Measurements from ENCODE around the gene WDR77. TPM values are rescaled to one million over a fixed set of nuclear protein-coding genes. Genes with fewer than 3 reads are reported as not detected.

Gene WDR77
- 73.7 TPM for polyA plus RNA-seq (2013, experiment 1 of 2)
- 55.3 TPM for polyA plus RNA-seq (2013, experiment 2 of 2)

DNA sequence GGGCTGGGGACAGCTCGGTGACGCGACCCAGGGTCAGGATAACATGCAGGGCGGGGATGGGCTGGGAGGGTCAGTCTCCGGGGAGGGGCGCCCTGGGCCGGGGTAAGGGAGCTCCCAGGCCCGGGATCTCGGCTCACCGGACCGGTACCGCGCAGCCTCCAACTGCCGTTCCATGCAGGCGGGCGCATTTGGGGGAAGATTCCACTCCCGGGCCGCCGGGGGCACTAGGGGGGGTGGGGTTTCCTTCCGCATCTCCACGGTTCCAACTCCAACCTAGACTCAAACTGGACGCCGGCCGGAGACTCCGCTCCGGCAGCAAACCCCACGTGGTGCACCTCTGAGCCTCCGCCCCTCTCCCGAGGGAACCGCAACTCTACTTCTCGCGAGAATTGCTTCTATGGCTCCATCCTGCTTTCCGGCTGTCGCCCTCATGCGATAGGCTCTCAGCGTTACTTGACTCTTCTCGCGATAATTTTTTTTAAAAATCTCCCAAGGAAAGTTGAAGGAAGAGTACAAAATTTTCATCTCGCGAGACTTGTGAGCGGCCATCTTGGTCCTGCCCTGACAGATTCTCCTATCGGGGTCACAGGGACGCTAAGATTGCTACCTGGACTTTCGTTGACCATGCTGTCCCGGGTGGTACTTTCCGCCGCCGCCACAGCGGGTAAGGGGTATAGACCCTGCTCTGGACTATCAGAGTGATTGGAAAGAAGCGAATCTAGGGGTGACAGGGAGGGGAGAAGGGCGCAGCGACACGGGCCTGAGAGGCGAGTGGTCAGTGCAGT, at the start of gene WDR77, which contains the start of gene ATP5PB:
TSS of gene WDR77 (minus strand) at position 339 of the 785 bp plus-strand sequence. CDS start at position 252, 87 bp downstream.
TSS of gene ATP5PB (plus strand) at position 547 of the 785 bp plus-strand sequence. CDS start at position 625, 78 bp downstream.
- Histone ChIP-seq H3K9ac (ENCODE audit: low read depth, low read length) (peak within 1 kb of the TSS; percentile 97), H3K4me1 (ENCODE audit: insufficient read depth, low read length) (peaks cover 11% of the 10 kb centered on the region)

DNA sequence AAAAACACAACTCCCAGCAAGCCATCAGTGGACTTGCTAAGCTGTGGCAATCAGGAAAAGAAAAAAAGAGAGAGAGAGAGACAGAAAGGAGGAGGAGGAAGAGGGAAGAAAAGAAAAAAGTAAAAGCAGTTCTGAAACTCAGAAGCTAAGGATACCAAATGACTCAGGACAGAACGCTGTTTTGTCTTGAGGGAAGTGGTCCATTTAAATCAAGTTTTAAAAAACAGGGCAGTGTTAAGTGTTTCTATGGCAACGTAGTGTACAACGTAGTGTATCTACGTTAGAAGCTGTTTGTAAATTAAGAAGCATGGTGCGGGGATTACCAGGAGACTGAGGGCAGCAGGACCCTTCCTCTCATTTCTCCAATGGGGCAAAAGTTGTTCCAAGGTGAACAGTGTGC, 48.5 kb upstream of the WDR77 start:
- Histone ChIP-seq H3K36me3 (ENCODE audit: insufficient read depth, low read length) (no peaks in the 10 kb centered on the region), H3K9me3 (ENCODE audit: insufficient read depth, low read depth, low read length) (no peaks in the 10 kb centered on the region), H3K27ac (ENCODE audit: low read depth, low read length) (no peak overlapping the region), H3K4me3 (ENCODE audit: low read length) (no peak overlapping the region), H3K4me1 (ENCODE audit: insufficient read depth, low read length) (no peaks in the 10 kb centered on the region), H3K9ac (ENCODE audit: low read depth, low read length) (no peak overlapping the region), H3K27me3 (ENCODE audit: insufficient read depth, low read length) (no peaks in the 10 kb centered on the region)
- 91% methylated on average over 5 of the region's 5 CpGs for WGBS

More for the DNA sequence above, at the start of gene WDR77, which contains the start of gene ATP5PB:
- Histone ChIP-seq H3K4me3 (ENCODE audit: low read length) (peak within 1 kb of the TSS; percentile 89), H3K9me3 (ENCODE audit: insufficient read depth, low read depth, low read length) (no peaks in the 10 kb centered on the region), H3K27me3 (ENCODE audit: insufficient read depth, low read length) (no peaks in the 10 kb centered on the region), H3K27ac (ENCODE audit: low read depth, low read length) (peak within 1 kb of the TSS; percentile 84), H3K36me3 (ENCODE audit: insufficient read depth, low read length) (peaks cover 58% of the 10 kb centered on the region)
- under 1% methylated on average over 51 of the region's 54 CpGs for WGBS

DNA sequence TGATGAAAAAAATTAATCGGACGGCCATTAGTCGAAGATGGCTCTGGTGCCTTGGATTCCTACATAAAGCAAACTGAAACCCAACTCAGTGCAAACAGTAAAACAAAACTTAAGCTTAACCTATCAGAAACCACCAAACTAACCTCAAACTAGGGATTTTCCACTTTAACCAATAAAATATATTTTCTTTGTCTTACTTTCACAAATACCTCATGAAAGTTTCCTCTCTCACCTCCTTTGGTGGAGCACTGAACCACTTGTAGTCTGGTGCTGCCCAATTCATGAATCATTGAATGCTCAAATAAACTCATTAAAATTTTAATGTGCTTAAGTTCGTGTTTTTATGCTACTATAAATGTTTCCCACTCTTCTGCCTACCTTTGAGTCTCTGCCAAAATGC, 47.3 kb upstream of the WDR77 start:
- 90% methylated on average over 4 of the region's 4 CpGs for whole genome bisulfite sequencing
- Histone ChIP-seq H3K27ac (ENCODE audit: low read depth, low read length) (no peak overlapping the region), H3K4me3 (ENCODE audit: low read length) (no peak overlapping the region), H3K36me3 (ENCODE audit: insufficient read depth, low read length) (no peaks in the 10 kb centered on the region), H3K9ac (ENCODE audit: low read depth, low read length) (no peak overlapping the region), H3K4me1 (ENCODE audit: insufficient read depth, low read length) (no peaks in the 10 kb centered on the region), H3K9me3 (ENCODE audit: insufficient read depth, low read depth, low read length) (no peaks in the 10 kb centered on the region), H3K27me3 (ENCODE audit: insufficient read depth, low read length) (no peaks in the 10 kb centered on the region)

DNA sequence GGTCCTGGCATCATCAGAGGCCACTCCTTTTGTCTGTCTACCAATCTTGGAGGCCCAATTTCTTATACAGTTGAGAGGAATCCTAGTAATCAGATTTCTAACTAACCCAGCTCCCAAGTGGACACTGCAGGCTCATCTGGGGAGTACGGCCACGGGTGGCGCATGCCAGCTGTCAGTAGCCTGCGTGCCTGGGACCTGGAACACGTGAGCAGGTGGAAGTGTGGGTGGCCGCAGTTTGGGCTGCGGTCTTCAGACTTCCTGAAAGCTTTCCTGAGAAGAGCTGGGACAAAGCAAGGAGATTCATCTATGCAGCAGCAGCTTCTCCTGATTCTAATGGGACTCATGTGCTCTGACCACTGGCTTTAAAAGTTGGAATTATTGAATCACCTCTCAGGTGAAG, 42.0 kb upstream of the WDR77 start:
- H3K4me3 ChIP-seq (ENCODE audit: low read length): no peak overlapping the region
- H3K27ac ChIP-seq (ENCODE audit: low read depth, low read length): no peak overlapping the region
- H3K9me3 ChIP-seq (ENCODE audit: insufficient read depth, low read depth, low read length): no peaks in the 10 kb centered on the region
- no peaks in the 10 kb centered on the region for H3K36me3 ChIP-seq (ENCODE audit: insufficient read depth, low read length)
- WGBS: 92% methylated on average over 7 of the region's 7 CpGs
- no peak overlapping the region for H3K9ac ChIP-seq (ENCODE audit: low read depth, low read length)
- H3K27me3 ChIP-seq (ENCODE audit: insufficient read depth, low read length): no peaks in the 10 kb centered on the region
- no peaks in the 10 kb centered on the region for H3K4me1 ChIP-seq (ENCODE audit: insufficient read depth, low read length)

DNA sequence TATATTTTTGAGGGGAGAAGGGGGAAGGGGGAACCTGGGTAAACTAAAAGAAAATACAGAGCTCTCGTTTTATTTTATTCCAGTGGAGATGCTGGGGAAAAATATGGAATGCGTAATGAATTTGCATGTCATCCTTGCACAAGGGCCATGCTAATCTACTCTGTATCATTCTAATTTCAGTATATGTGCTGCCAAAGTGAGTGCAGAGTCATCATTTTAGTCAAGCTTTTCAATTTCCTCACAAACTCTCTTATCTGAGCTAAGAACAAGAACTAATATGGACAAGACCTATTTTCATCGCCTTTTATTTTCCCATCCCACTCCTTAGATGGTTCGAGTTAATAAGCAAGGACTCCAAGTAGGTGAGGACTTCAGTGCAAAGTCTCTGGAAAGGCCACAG, 41.2 kb upstream of the WDR77 start:
- WGBS: 96% methylated on average over 4 of the region's 4 CpGs
- H3K9me3 ChIP-seq (ENCODE audit: insufficient read depth, low read depth, low read length): no peaks in the 10 kb centered on the region
- no peak overlapping the region for H3K27ac ChIP-seq (ENCODE audit: low read depth, low read length)
- no peaks in the 10 kb centered on the region for H3K4me1 ChIP-seq (ENCODE audit: insufficient read depth, low read length)
- no peak overlapping the region for H3K4me3 ChIP-seq (ENCODE audit: low read length)
- no peaks in the 10 kb centered on the region for H3K27me3 ChIP-seq (ENCODE audit: insufficient read depth, low read length)
- H3K36me3 ChIP-seq (ENCODE audit: insufficient read depth, low read length): no peaks in the 10 kb centered on the region
- H3K9ac ChIP-seq (ENCODE audit: low read depth, low read length): no peak overlapping the region

DNA sequence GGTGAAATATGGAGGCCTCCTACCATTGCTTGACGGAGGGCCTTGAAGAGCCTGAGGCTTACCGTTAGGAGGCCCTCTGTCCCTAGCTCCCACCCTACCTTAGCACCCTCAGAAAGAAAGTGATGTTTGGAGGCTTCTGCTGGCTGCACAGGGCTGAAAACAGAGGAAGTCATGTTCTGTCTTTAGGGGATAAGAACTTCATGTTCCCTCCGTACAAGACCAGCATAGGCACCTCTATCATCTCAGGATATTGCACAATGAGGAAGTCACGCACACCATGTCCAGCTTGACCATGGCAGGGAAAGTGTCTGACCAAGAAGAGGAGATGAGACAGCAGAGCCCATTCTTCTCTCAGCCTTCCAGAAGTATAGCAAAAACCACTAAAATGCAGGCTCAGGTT, 40.5 kb upstream of the WDR77 start:
- Histone ChIP-seq H3K4me3 (ENCODE audit: low read length) (no peak overlapping the region), H3K9ac (ENCODE audit: low read depth, low read length) (no peak overlapping the region), H3K9me3 (ENCODE audit: insufficient read depth, low read depth, low read length) (no peaks in the 10 kb centered on the region), H3K27ac (ENCODE audit: low read depth, low read length) (no peak overlapping the region), H3K27me3 (ENCODE audit: insufficient read depth, low read length) (no peaks in the 10 kb centered on the region), H3K36me3 (ENCODE audit: insufficient read depth, low read length) (no peaks in the 10 kb centered on the region), H3K4me1 (ENCODE audit: insufficient read depth, low read length) (no peaks in the 10 kb centered on the region)
- WGBS: 91% methylated on average over 4 of the region's 4 CpGs

DNA sequence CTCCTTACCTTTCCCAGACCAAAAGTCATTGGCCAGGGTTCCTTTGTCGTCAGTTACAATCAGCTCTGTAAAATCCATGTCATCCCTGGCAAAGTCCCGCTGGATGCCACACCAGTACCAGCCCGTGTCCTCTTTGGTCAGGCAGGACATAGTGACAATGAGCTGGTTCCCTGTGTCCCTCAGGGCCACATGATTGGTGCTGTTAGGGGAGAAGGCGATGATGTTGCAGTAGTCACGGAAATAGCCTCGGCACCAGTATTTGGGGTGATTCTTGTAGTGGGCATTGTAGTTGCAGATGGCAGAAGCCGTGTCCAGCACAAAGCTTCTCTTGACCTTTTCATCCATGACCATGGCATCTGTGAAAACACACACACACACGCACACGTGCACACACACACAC, 39.6 kb upstream of the WDR77 start:
- no peak overlapping the region for H3K27ac ChIP-seq (ENCODE audit: low read depth, low read length)
- no peak overlapping the region for H3K4me3 ChIP-seq (ENCODE audit: low read length)
- no peaks in the 10 kb centered on the region for H3K9me3 ChIP-seq (ENCODE audit: insufficient read depth, low read depth, low read length)
- WGBS: 97% methylated on average over 9 of the region's 9 CpGs
- H3K27me3 ChIP-seq (ENCODE audit: insufficient read depth, low read length): no peaks in the 10 kb centered on the region
- H3K36me3 ChIP-seq (ENCODE audit: insufficient read depth, low read length): no peaks in the 10 kb centered on the region
- no peak overlapping the region for H3K9ac ChIP-seq (ENCODE audit: low read depth, low read length)
- no peaks in the 10 kb centered on the region for H3K4me1 ChIP-seq (ENCODE audit: insufficient read depth, low read length)

DNA sequence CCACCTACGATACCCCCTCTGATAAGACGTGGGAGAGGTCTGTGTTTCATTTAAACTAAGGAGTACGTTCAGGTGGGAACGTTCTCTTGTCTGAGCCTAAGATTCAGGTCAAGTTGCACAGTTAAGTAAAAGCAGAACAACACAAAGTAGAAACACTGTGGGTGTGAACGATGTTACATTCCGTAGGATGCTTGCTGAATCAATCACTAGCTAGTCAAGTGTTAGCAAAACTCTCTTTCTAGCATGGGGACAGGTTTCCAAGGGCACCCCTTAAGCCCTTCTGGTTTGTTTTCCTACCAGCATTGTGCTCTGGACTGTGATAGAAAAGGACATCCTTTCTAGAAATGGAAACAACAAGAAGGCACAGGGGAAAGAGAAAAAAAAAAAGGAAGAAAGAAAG, 38.1 kb upstream of the WDR77 start:
- 90% methylated on average over 6 of the region's 6 CpGs for WGBS
- H3K27ac ChIP-seq (ENCODE audit: low read depth, low read length): no peak overlapping the region
- H3K9ac ChIP-seq (ENCODE audit: low read depth, low read length): no peak overlapping the region

DNA sequence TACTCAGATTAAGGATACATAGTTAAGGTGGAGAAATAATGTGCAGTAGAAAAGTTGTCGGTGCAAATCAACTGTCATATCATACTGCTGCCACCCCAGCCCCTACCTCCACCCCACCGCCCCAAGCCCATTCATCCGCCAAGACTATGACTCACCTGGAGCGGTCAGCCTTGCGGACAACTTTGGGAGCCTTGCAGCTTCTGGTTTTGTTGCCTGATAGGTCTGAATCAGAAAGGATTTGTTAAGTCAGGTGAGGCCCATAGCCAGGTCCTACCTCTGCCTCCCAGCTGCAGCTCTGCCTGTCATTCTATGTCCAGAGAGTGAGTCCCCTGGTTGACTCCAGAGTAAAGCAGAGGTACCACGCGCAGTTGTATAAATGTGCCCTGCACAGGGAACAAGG, 37.4 kb upstream of the WDR77 start:
- Histone ChIP-seq H3K9ac (ENCODE audit: low read depth, low read length) (no peak overlapping the region), H3K27me3 (ENCODE audit: insufficient read depth, low read length) (no peaks in the 10 kb centered on the region), H3K4me3 (ENCODE audit: low read length) (no peak overlapping the region), H3K27ac (ENCODE audit: low read depth, low read length) (no peak overlapping the region), H3K36me3 (ENCODE audit: insufficient read depth, low read length) (no peaks in the 10 kb centered on the region), H3K9me3 (ENCODE audit: insufficient read depth, low read depth, low read length) (no peaks in the 10 kb centered on the region), H3K4me1 (ENCODE audit: insufficient read depth, low read length) (no peaks in the 10 kb centered on the region)
- WGBS: 98% methylated on average over 7 of the region's 7 CpGs

More for the DNA sequence above, 38.1 kb upstream of the WDR77 start:
- Histone ChIP-seq H3K9me3 (ENCODE audit: insufficient read depth, low read depth, low read length) (no peaks in the 10 kb centered on the region), H3K36me3 (ENCODE audit: insufficient read depth, low read length) (no peaks in the 10 kb centered on the region), H3K27me3 (ENCODE audit: insufficient read depth, low read length) (no peaks in the 10 kb centered on the region), H3K4me1 (ENCODE audit: insufficient read depth, low read length) (no peaks in the 10 kb centered on the region), H3K4me3 (ENCODE audit: low read length) (no peak overlapping the region)

DNA sequence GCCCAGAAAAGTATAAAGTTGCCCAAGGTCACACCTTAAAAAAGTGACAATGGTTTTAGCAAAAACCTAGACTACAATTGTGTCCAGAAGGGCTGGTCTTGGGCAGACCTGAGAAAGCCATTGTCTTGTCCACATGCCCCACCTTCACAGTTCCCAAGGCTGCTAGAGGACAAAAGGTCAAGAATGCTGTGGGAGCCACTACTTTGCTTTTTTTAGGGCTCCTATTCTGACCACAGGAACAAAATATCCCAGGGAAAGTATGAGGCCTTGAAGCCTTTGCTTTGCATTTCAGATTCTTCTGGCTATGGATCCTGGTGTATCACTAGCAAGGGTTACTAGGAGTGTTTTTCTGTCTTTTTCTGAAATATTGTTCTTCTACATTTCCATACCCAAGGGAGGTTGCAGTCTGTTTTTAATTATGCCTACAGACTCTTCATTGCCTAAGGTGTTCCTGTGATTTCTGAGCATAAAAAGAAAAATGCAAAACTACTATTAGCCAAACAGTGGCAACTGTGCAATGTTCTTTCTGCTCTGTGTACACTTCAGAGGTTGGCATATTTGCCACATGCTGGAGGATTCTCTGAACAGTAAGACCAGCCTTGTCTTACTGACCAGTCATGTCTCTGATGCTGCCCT, 35.5 kb upstream of the WDR77 start:
- no peak overlapping the region for H3K9ac ChIP-seq (ENCODE audit: low read depth, low read length)
- no peaks in the 10 kb centered on the region for H3K27me3 ChIP-seq (ENCODE audit: insufficient read depth, low read length)
- H3K9me3 ChIP-seq (ENCODE audit: insufficient read depth, low read depth, low read length): no peaks in the 10 kb centered on the region
- no peaks in the 10 kb centered on the region for H3K36me3 ChIP-seq (ENCODE audit: insufficient read depth, low read length)
- H3K27ac ChIP-seq (ENCODE audit: low read depth, low read length): no peak overlapping the region
- H3K4me3 ChIP-seq (ENCODE audit: low read length): no peak overlapping the region
- no peaks in the 10 kb centered on the region for H3K4me1 ChIP-seq (ENCODE audit: insufficient read depth, low read length)

DNA sequence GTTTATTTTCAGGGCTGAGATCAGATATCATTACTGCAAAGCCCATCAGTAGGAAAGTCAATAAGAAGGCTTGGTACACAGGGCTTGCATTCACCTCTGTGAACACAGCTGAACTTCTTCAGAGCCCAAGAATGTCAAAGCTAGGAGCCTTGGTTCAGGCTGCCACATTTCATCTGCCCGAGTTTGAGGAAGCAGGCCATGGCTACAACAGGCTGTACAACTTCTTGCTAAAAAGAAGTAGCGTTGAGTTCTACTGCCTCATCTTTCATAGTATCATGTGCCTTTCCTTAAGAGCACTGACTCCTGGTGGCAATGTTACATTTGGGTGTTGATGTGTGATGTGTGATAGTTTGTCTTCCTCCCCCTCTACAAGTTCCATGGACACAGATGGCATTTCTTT, 34.8 kb upstream of the WDR77 start:
- no peaks in the 10 kb centered on the region for H3K9me3 ChIP-seq (ENCODE audit: insufficient read depth, low read depth, low read length)
- H3K9ac ChIP-seq (ENCODE audit: low read depth, low read length): no peak overlapping the region
- H3K27ac ChIP-seq (ENCODE audit: low read depth, low read length): no peak overlapping the region
- no peaks in the 10 kb centered on the region for H3K36me3 ChIP-seq (ENCODE audit: insufficient read depth, low read length)
- WGBS: 94% methylated on average over 2 of the region's 2 CpGs
- H3K4me3 ChIP-seq (ENCODE audit: low read length): no peak overlapping the region
- no peaks in the 10 kb centered on the region for H3K4me1 ChIP-seq (ENCODE audit: insufficient read depth, low read length)
- H3K27me3 ChIP-seq (ENCODE audit: insufficient read depth, low read length): no peaks in the 10 kb centered on the region

Data from HUES64 (cell line).